GM12878 (cell line): ENCODE results near the gene ISG20. TPM values are rescaled to one million over a fixed set of nuclear protein-coding genes. Genes with fewer than 3 reads are reported as not detected.

Experiments
- ATAC-seq: fragments of 200-7000 bp; cut with Tn5 transposase; 3 replicates; pipeline ENCODE4 v1.9.1; 2020; ENCODE audit warnings: mild to moderate bottlenecking, moderate library complexity
- BruUV-seq: library from RNA; stranded (reverse); fragments of 400-500 nt; replicated peaks from 2 replicates; lab custom pipeline; 2021; lab: Mats Ljungman, UMichigan
- CTCF ChIA-PET: fragments of 300-600 bp; sonication (Branson Sonifier 250); formaldehyde crosslinking; extraction: SDS; loops from one replicate; lab custom pipeline; 2021; ENCODE audit warnings: inconsistent platforms; lab: Yijun Ruan, JAX
- POLR2A ChIA-PET: fragments of 350-600 bp; formaldehyde crosslinking; extraction: SDS; loops from one replicate; lab custom pipeline; 2021; ENCODE audit warnings: inconsistent platforms; lab: Charles Lee
- RAD21 ChIA-PET: fragments of 300-600 bp; sonication (Branson Sonifier 250); formaldehyde crosslinking; loops from one replicate; lab custom pipeline; 2023; ENCODE audit warnings: antibody characterized with exemption; ENCODE audit not compliant: unreplicated experiment; lab: Charles Lee
- SMC1A ChIA-PET: fragments of 300-600 bp; sonication (Branson Sonifier 250); formaldehyde crosslinking; loops from one replicate; lab custom pipeline; 2023; ENCODE audit not compliant: unreplicated experiment, uncharacterized antibody; lab: Charles Lee
- DNase-seq: peaks from one replicate; pipeline ENCODE4 v3.0.0-alpha.2; 2011; ENCODE audit warnings: low read depth, low spot score
- FAIRE-seq: peaks from 3 replicates; lab custom pipeline; 2011; peaks lifted over from hg19 to GRCh38; lab: Jason Lieb, UNC
- H2AFZ ChIP-seq: 2 replicates; pipeline ENCODE4 v1.6.0; 2011; ENCODE audit warnings: low read depth, low read length, control low read depth; ENCODE audit not compliant: control insufficient read depth
- H3K27ac ChIP-seq: 2 replicates; pipeline ENCODE4 v1.5.1; 2011; ENCODE audit warnings: control low read depth; ENCODE audit not compliant: control insufficient read depth, insufficient read depth
- H3K27me3 ChIP-seq, 2 experiments: replicated peaks in 1 of 2; 2 replicates each; pipeline versions ENCODE4 v1.6.0 to v1.6.1; 2011; ENCODE audit warnings: low read length in 1 of 2; ENCODE audit not compliant: control insufficient read depth in 2 of 2, insufficient read depth in 2 of 2
- H3K36me3 ChIP-seq, 2 experiments: 2 replicates each; pipeline ENCODE4 v1.5.1; 2011; ENCODE audit warnings: low read length in 1 of 2; ENCODE audit not compliant: control insufficient read depth in 2 of 2, insufficient read depth in 2 of 2
- H3K4me1 ChIP-seq: 2 replicates; pipeline ENCODE4 v1.6.1; 2011; ENCODE audit warnings: mild to moderate bottlenecking, low read length, moderate library complexity, mixed read lengths; ENCODE audit not compliant: control insufficient read depth, insufficient read depth
- H3K4me2 ChIP-seq: 2 replicates; pipeline ENCODE4 v1.6.0; 2011; ENCODE audit warnings: control low read depth; ENCODE audit not compliant: control insufficient read depth, insufficient read depth
- H3K4me3 ChIP-seq: fragments of 200-600 bp; sonication (generic); 2 replicates; pipeline ENCODE4 v1.5.1; 2016
- H3K79me2 ChIP-seq: 2 replicates; pipeline ENCODE4 v1.6.0; 2011; ENCODE audit warnings: low read length; ENCODE audit not compliant: control insufficient read depth, insufficient read depth
- H3K9ac ChIP-seq: 2 replicates; pipeline ENCODE4 v1.8.0; 2011; ENCODE audit warnings: low read length, control low read depth, mixed read lengths; ENCODE audit not compliant: control insufficient read depth, insufficient read depth
- H3K9me3 ChIP-seq: replicated peaks from 3 replicates; pipeline ENCODE4 v1.5.1; 2011; ENCODE audit warnings: mild to moderate bottlenecking, low read length; ENCODE audit not compliant: control insufficient read depth, insufficient read depth
- H4K20me1 ChIP-seq: 2 replicates; pipeline ENCODE4 v1.6.0; 2011; ENCODE audit not compliant: control insufficient read depth, insufficient read depth
- ETV6 ChIP-seq, 2 experiments: fragments of 450-650 bp in 1 of 2; IDR thresholded peaks in 1 of 2; conservative IDR thresholded peaks in 1 of 2; 2 replicates each; pipeline ENCODE4 v1.6.1; 2014; ENCODE audit warnings: antibody characterized with exemption in 1 of 2, borderline replicate concordance in 1 of 2, low read depth in 1 of 2, mild to moderate bottlenecking in 1 of 2, moderate library complexity in 1 of 2
- IRF4 ChIP-seq: IDR thresholded peaks from 2 replicates; pipeline ENCODE4 v1.6.1; 2011; ENCODE audit warnings: low read depth, low read length
- RB1 ChIP-seq: fragments of 450-650 bp; formaldehyde crosslinking; IDR thresholded peaks from 2 replicates; pipeline ENCODE4 v1.6.1; 2017; ENCODE audit warnings: mild to moderate bottlenecking, borderline replicate concordance
- SMARCA5 ChIP-seq: fragments of 450-650 bp; IDR thresholded peaks from 2 replicates; pipeline ENCODE4 v1.6.1; 2017; ENCODE audit warnings: mild to moderate bottlenecking
- SMC3 ChIP-seq: IDR thresholded peaks from 2 replicates; pipeline ENCODE4 v1.6.1; 2011; ENCODE audit warnings: low read length, improper control_type of control experiment, borderline replicate concordance
- SUPT20H ChIP-seq: IDR thresholded peaks from 2 replicates; pipeline ENCODE4 v1.6.1; 2011; ENCODE audit warnings: low read depth, mild to moderate bottlenecking, low read length, moderate library complexity, borderline replicate concordance; ENCODE audit not compliant: control insufficient read depth
- ZNF384 ChIP-seq: IDR thresholded peaks from 2 replicates; pipeline ENCODE4 v1.6.1; 2012; ENCODE audit warnings: low read depth, mild to moderate bottlenecking, low read length, improper control_type of control experiment, borderline replicate concordance
- ZNF592 ChIP-seq: fragments of 450-650 bp; IDR thresholded peaks from 2 replicates; pipeline ENCODE4 v1.6.1; 2017; ENCODE audit warnings: mild to moderate bottlenecking, moderate library complexity
- WGBS: methylation state at CpG from one replicate; pipeline ENCODE4 v1.1.6; 2016; ENCODE audit warnings: low lambda C conversion rate; ENCODE audit not compliant: insufficient replicate concordance, insufficient coverage; ENCODE audit errors: missing lambda C conversion rate; 5-methylcytosine and 5-hydroxymethylcytosine counted together
- in situ Hi-C: fragments of 300-500 bp; cut with MboI; formaldehyde crosslinking; loops from 9 replicates; pipeline ENCODE4 v1.14.3; 2018; ENCODE audit warnings: mixed read lengths
- intact Hi-C: fragments of 100-400 bp; cut with micrococcal nuclease; formaldehyde crosslinking; loops from one replicate; pipeline ENCODE4 v1.14.2; 2022; ENCODE audit not compliant: unreplicated experiment
- polyA plus RNA-seq, 11 experiments: library from polyadenylated mRNA; depleted of rRNA in 4 of 11; unstranded in 6 of 11; stranded (reverse) in 5 of 11; fragments of >200 nt; fragmentation: Nextera tagmentation in 4 of 11; fragmentation: Illumina TruSeq in 1 of 11; extraction: Ambion mirVana in 4 of 11; extraction: Trizol in 1 of 11; gene quantifications; 1 replicate in 1 of 11; 2 replicates in 10 of 11; pipeline versions ENCODE4 v1.2.1 to v1.2.3, GENCODE V29; 2011 to 2016; ENCODE audit warnings: inconsistent platforms in 2 of 11, missing spikeins in 2 of 11, low read depth in 1 of 11
- total RNA-seq, 4 experiments: library from RNA; depleted of rRNA in 3 of 4; stranded (reverse); fragments of >200 nt in 3 of 4; fragmentation: Illumina TruSeq in 1 of 4; extraction: Trizol in 1 of 4; gene quantifications; 2 replicates each; pipeline versions ENCODE4 v1.2.1 to v1.2.3, GENCODE V29; 2013 to 2021
- TF ChIP-seq, protein P1 (sequence below), 3 experiments: IDR thresholded peaks in 2 of 3; conservative IDR thresholded peaks in 1 of 3; 2 replicates each; pipeline ENCODE4 v1.5.1; 2011; ENCODE audit warnings: low read depth in 3 of 3, low read length in 3 of 3, mild to moderate bottlenecking in 3 of 3, control low read depth in 2 of 3, moderate library complexity in 2 of 3, inconsistent platforms in 1 of 3, mixed read lengths in 1 of 3; ENCODE audit not compliant: control insufficient read depth in 2 of 3, insufficient read depth in 1 of 3; ENCODE audit errors: extremely low read depth in 1 of 3
- TF ChIP-seq, protein P2 (sequence below): fragments of 450-650 bp; IDR thresholded peaks from 2 replicates; pipeline ENCODE4 v1.6.1; 2017; ENCODE audit warnings: antibody characterized with exemption, mild to moderate bottlenecking, moderate library complexity
- TF ChIP-seq, protein P3 (sequence below): fragments of 450-650 bp; IDR thresholded peaks from 2 replicates; pipeline ENCODE4 v1.6.1; 2016; ENCODE audit warnings: mild to moderate bottlenecking

The ISG20 gene
- total and polyA plus RNA-seq, 10 of the 15 experiments (the other 5 are each of a cell fraction or from before 2014, with no cell fraction given): 23.4 to 210 (median 85.9) TPM

GRCh38 chr15:88656760-88657221, 18.0 kb downstream of the ISG20 start:
- POLR2A ChIA-PET: interaction anchor here (0.8 to 1.5 kb wide), 8 partner anchors 11 to 35 kb away, joined by 3 to 10 read pairs (median 3); partner anchors contain the start of gene ISG20
- FAIRE-seq (peak; percentile 96), DNase-seq (peak; percentile 56), ATAC-seq (peak; percentile 93)
- SMC1A ChIA-PET: interaction anchor here (0.7 to 4.9 kb wide), 12 partner anchors 8 to 278 kb away, joined by 3 to 37 read pairs (median 4); no protein-coding TSS in a partner anchor
- H2AFZ ChIP-seq: no peak overlapping the region
- intact Hi-C loops: loop anchor here (2.0 kb wide), 2 partner anchors 32 to 44 kb away; no protein-coding TSS in a partner anchor
- H3K4me2 ChIP-seq: no peak overlapping the region
- no peaks in the 10 kb centered on the region for H3K27me3 ChIP-seq
- no peak overlapping the region for H3K27ac ChIP-seq
- H3K9me3 ChIP-seq: no peaks in the 10 kb centered on the region
- peaks cover 0 to under 1% of the 10 kb centered on the region in 2 experiments; a peak in 2 of 4 replicates for H3K36me3 ChIP-seq
- 3% methylated on average over 10 of the region's 10 CpGs for WGBS
- no TSS peak for BruUV-seq
- peaks cover 15% of the 10 kb centered on the region for H3K4me1 ChIP-seq
- H3K9ac ChIP-seq: no peak overlapping the region
- no peak overlapping the region for H3K4me3 ChIP-seq
- in situ Hi-C loops: no loop called here
- CTCF ChIA-PET: interaction anchor here (0.8 to 5.8 kb wide), 16 partner anchors 10 to 189 kb away, joined by 3 to 61 read pairs (median 5); partner anchors contain the start of gene MRPS11
- H3K79me2 ChIP-seq: no peaks in the 10 kb centered on the region
- RAD21 ChIA-PET: interaction anchor here (1.0 to 4.2 kb wide), 7 partner anchors 10 to 248 kb away, joined by 3 to 40 read pairs (median 7); partner anchors contain the start of gene AEN
- no peaks in the 10 kb centered on the region for H4K20me1 ChIP-seq
- TF ChIP-seq ZNF384: no peak
- TF ChIP-seq SUPT20H: no peak
- TF ChIP-seq RB1: no peak
- no peak for TF ChIP-seq SMARCA5
- TF ChIP-seq, protein P1, sequence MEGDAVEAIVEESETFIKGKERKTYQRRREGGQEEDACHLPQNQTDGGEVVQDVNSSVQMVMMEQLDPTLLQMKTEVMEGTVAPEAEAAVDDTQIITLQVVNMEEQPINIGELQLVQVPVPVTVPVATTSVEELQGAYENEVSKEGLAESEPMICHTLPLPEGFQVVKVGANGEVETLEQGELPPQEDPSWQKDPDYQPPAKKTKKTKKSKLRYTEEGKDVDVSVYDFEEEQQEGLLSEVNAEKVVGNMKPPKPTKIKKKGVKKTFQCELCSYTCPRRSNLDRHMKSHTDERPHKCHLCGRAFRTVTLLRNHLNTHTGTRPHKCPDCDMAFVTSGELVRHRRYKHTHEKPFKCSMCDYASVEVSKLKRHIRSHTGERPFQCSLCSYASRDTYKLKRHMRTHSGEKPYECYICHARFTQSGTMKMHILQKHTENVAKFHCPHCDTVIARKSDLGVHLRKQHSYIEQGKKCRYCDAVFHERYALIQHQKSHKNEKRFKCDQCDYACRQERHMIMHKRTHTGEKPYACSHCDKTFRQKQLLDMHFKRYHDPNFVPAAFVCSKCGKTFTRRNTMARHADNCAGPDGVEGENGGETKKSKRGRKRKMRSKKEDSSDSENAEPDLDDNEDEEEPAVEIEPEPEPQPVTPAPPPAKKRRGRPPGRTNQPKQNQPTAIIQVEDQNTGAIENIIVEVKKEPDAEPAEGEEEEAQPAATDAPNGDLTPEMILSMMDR (IDR thresholded peaks at IDR 0.05 in 2 of 3, conservative IDR thresholded peaks at IDR 0.05 in 1 of 3; ENCODE audit: control insufficient read depth in 2 of 3, extremely low read depth in 1 of 3, insufficient read depth in 1 of 3, low read depth in 3 of 3, low read length in 3 of 3): no peak
- TF ChIP-seq, protein P2, sequence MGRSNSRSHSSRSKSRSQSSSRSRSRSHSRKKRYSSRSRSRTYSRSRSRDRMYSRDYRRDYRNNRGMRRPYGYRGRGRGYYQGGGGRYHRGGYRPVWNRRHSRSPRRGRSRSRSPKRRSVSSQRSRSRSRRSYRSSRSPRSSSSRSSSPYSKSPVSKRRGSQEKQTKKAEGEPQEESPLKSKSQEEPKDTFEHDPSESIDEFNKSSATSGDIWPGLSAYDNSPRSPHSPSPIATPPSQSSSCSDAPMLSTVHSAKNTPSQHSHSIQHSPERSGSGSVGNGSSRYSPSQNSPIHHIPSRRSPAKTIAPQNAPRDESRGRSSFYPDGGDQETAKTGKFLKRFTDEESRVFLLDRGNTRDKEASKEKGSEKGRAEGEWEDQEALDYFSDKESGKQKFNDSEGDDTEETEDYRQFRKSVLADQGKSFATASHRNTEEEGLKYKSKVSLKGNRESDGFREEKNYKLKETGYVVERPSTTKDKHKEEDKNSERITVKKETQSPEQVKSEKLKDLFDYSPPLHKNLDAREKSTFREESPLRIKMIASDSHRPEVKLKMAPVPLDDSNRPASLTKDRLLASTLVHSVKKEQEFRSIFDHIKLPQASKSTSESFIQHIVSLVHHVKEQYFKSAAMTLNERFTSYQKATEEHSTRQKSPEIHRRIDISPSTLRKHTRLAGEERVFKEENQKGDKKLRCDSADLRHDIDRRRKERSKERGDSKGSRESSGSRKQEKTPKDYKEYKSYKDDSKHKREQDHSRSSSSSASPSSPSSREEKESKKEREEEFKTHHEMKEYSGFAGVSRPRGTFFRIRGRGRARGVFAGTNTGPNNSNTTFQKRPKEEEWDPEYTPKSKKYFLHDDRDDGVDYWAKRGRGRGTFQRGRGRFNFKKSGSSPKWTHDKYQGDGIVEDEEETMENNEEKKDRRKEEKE: no peak
- TF ChIP-seq, protein P3, sequence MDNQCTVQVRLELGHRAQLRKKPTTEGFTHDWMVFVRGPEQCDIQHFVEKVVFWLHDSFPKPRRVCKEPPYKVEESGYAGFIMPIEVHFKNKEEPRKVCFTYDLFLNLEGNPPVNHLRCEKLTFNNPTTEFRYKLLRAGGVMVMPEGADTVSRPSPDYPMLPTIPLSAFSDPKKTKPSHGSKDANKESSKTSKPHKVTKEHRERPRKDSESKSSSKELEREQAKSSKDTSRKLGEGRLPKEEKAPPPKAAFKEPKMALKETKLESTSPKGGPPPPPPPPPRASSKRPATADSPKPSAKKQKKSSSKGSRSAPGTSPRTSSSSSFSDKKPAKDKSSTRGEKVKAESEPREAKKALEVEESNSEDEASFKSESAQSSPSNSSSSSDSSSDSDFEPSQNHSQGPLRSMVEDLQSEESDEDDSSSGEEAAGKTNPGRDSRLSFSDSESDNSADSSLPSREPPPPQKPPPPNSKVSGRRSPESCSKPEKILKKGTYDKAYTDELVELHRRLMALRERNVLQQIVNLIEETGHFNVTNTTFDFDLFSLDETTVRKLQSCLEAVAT: peak; percentile 67
- TF ChIP-seq ETV6 (conservative IDR thresholded peaks at IDR 0.05 in 1 of 2, IDR thresholded peaks at IDR 0.05 in 1 of 2; ENCODE audit: borderline replicate concordance in 1 of 2, low read depth in 1 of 2): 0 out of 4 replicates have a peak, but pooled peaks of 1 of the 2 experiments have one; percentile 21
- TF ChIP-seq SMC3: no peak
- no peak for TF ChIP-seq ZNF592
- peak; percentile 49; the same call in 1 of the 2 replicates for TF ChIP-seq IRF4
